ENCODE results near the gene OR4F6. TPM values are rescaled to one million over a fixed set of nuclear protein-coding genes. Genes with fewer than 3 reads are reported as not detected.
"Not testable (repeated sequence)": the region's sequence is repeated elsewhere in the genome, so short reads cannot be mapped to it uniquely, and the experiment has no call there.

Gene OR4F6, protein sequence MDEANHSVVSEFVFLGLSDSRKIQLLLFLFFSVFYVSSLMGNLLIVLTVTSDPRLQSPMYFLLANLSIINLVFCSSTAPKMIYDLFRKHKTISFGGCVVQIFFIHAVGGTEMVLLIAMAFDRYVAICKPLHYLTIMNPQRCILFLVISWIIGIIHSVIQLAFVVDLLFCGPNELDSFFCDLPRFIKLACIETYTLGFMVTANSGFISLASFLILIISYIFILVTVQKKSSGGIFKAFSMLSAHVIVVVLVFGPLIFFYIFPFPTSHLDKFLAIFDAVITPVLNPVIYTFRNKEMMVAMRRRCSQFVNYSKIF
- total RNA-seq, result not detected in 2 replicates
- polyA plus RNA-seq, result not detected in 2 replicates

DNA sequence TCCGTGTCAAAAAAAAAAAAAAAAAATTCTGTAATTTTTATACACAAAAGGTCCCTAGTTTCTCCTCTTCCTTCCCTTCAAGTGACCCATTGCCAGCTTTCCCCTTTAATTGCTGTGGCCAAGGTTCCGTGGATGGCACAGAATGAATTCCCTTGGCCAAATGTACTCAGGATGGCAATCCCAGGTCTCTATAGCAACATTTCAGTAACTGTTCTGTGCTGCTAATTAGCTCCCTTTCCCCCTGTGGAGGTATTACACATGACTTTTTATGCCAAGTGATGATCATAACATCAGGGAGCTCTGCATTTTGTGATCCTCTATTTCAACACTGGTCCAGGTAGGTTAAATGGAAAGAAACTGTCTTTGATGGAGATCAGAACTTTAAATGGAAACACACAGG, at the start of gene OR4F6:
TSS of gene OR4F6 (plus strand) at position 301 of the 400 bp plus-strand sequence. CDS start 2,211 bp downstream, outside the sequence.
- Histone ChIP-seq H3K9me3 (ENCODE audit: low read depth) (no peaks in the 10 kb centered on the region), H3K4me3 (no peak within 1 kb of the TSS), H3K36me3 (replicated peaks; ENCODE audit: insufficient read depth, low read depth) (no peaks in the 10 kb centered on the region), H2AFZ (no peak within 1 kb of the TSS), H3K4me1 (ENCODE audit: insufficient read depth) (no peaks in the 10 kb centered on the region), H3K27ac (no peak within 1 kb of the TSS), H4K20me1 (ENCODE audit: insufficient read depth, poor library complexity, severe bottlenecking) (no peaks in the 10 kb centered on the region), H3K9me2 (replicated peaks; ENCODE audit: insufficient read depth) (no peaks in the 10 kb centered on the region), H3K4me2 (no peak within 1 kb of the TSS), H3K79me2 (no peaks in the 10 kb centered on the region), H3K27me3 (no peaks in the 10 kb centered on the region)
- no peak for DNase-seq (ENCODE audit: low spot score)
- 92% methylated on average over 2 of the region's 2 CpGs for WGBS (ENCODE audit: low lambda C conversion rate, missing lambda C conversion rate)
- no peak for TF ChIP-seq CTCF (IDR thresholded peaks at IDR 0.05; ENCODE audit: poor library complexity)
- TF ChIP-seq EZH2phosphoT487 (IDR thresholded peaks at IDR 0.05; ENCODE audit: low read depth, severe bottlenecking, unreplicated experiment), result no peak
- no peak for TF ChIP-seq EZH2 (IDR thresholded peaks at IDR 0.05; ENCODE audit: borderline replicate concordance)

DNA sequence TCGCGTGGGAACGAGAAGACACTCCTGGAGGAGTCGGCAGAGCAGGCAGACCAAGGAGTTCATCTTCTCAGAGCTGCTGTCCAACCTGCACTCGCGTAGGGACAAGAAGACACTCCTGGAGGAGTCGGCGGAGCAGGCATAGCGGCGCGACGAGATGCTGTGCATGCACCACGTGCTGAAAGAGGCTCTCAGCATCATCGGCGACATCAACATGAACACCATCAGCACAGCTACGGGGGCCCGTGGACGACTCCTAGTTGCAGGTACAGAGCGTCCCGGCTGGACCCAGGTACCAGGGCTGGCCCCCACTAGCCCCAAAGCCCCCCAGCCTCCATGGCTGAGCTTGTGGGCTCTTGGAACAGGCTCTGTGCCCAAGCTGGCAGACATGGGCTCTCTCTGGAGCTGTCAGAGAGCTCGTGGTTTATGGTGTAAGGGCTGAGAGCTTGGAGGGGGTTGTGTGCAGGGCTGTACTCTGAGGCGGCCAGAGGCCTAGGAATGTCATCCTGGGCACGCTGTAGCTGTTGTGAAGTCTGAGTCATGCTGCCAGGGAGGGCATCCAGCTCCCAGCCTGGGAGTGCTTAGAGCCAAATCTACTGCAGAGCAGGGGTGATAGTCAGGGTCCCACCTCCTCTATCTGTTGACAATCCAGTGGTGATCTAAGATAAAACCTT, 38.5 kb upstream of the OR4F6 start:
- H3K27me3 ChIP-seq; H3K9me2 ChIP-seq (replicated peaks; ENCODE audit: insufficient read depth); H3K4me1 ChIP-seq (ENCODE audit: insufficient read depth); H3K27ac ChIP-seq; H2AFZ ChIP-seq; H3K9me3 ChIP-seq (ENCODE audit: low read depth); H3K4me2 ChIP-seq; H4K20me1 ChIP-seq (ENCODE audit: insufficient read depth, poor library complexity, severe bottlenecking); H3K4me3 ChIP-seq; H3K79me2 ChIP-seq; DNase-seq (ENCODE audit: low spot score); H3K36me3 ChIP-seq (replicated peaks; ENCODE audit: insufficient read depth, low read depth): not testable (repeated sequence)
- 92% methylated on average over 23 of the region's 23 CpGs for WGBS (ENCODE audit: low lambda C conversion rate, missing lambda C conversion rate)

DNA sequence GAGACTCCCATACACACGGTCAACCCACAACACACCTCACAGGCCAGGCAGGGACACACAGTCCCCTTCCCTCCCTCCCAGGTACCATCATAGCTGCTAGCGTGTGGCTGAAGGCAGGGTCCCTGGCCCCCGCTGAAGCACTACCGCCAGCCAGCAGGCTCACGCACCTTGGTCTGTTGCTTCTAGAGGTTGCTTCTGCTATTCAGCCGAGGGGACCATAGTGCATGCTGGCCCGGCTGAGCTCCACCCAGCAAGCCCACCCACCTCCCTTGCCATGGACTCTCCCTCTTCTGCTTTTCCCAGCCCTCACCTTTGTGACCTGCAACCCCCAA, 38.0 kb upstream of the OR4F6 start:
- H3K79me2 ChIP-seq; H3K9me3 ChIP-seq (ENCODE audit: low read depth); H3K4me2 ChIP-seq; H3K36me3 ChIP-seq (replicated peaks; ENCODE audit: insufficient read depth, low read depth); DNase-seq (ENCODE audit: low spot score); H2AFZ ChIP-seq; H4K20me1 ChIP-seq (ENCODE audit: insufficient read depth, poor library complexity, severe bottlenecking); H3K27me3 ChIP-seq; H3K27ac ChIP-seq; H3K9me2 ChIP-seq (replicated peaks; ENCODE audit: insufficient read depth); H3K4me3 ChIP-seq; H3K4me1 ChIP-seq (ENCODE audit: insufficient read depth): not testable (repeated sequence)
- 84% methylated on average over 7 of the region's 7 CpGs for WGBS (ENCODE audit: low lambda C conversion rate, missing lambda C conversion rate)

GRCh38 chr15:101765772-101766456, 37.4 kb upstream of the OR4F6 start:
- no peak overlapping the region for H2AFZ ChIP-seq
- no peaks in the 10 kb centered on the region for H3K79me2 ChIP-seq
- no peak overlapping the region for H3K27ac ChIP-seq
- H3K36me3 ChIP-seq (replicated peaks; ENCODE audit: insufficient read depth, low read depth), result no peaks in the 10 kb centered on the region
- TF ChIP-seq EZH2phosphoT487 (IDR thresholded peaks at IDR 0.05; ENCODE audit: low read depth, severe bottlenecking, unreplicated experiment) (no peak), CTCF (IDR thresholded peaks at IDR 0.05; ENCODE audit: poor library complexity) (no peak), EZH2 (IDR thresholded peaks at IDR 0.05; ENCODE audit: borderline replicate concordance) (no peak)
- H4K20me1 ChIP-seq (ENCODE audit: insufficient read depth, poor library complexity, severe bottlenecking), result no peaks in the 10 kb centered on the region
- H3K27me3 ChIP-seq, result no peaks in the 10 kb centered on the region
- no peak overlapping the region for H3K4me3 ChIP-seq
- no peaks in the 10 kb centered on the region for H3K9me3 ChIP-seq (ENCODE audit: low read depth)
- DNase-seq (ENCODE audit: low spot score), result no peak
- H3K4me1 ChIP-seq (ENCODE audit: insufficient read depth), result no peaks in the 10 kb centered on the region
- 98% methylated on average over 14 of the region's 15 CpGs for WGBS (ENCODE audit: low lambda C conversion rate, missing lambda C conversion rate)
- no peak overlapping the region for H3K4me2 ChIP-seq
- no peaks in the 10 kb centered on the region for H3K9me2 ChIP-seq (replicated peaks; ENCODE audit: insufficient read depth)

DNA sequence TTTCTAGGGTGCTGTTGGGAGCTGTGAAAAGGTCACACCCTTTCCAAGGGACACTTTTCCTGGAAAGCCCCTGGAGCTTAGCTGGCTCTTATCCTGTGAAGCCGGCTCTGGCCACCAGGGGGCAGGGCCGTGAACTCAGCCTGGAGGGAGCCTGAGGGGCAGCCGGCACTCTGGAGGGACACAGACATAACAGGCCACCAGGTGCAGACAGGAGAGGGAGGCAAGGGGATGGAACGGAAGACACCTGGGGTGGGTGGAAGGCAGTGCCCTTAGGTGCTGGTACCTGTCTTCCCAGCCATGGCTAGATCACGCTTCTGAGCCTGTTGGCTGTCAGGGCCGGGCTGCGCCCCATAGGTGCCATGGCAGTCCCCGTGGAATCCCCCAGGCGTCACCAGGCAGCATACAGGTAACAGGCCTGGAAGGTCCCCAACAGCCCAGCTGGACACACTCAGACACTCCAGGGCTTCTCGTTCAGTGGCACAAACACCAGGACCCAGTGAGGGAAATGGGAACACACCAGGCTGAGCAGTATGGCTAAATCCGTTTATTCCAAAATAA, 36.1 kb upstream of the OR4F6 start:
- not testable (repeated sequence) for H2AFZ ChIP-seq; H3K4me3 ChIP-seq; H3K9me3 ChIP-seq (ENCODE audit: low read depth); H3K27me3 ChIP-seq; H3K4me1 ChIP-seq (ENCODE audit: insufficient read depth); DNase-seq (ENCODE audit: low spot score); H4K20me1 ChIP-seq (ENCODE audit: insufficient read depth, poor library complexity, severe bottlenecking); H3K9me2 ChIP-seq (replicated peaks; ENCODE audit: insufficient read depth); H3K27ac ChIP-seq; H3K79me2 ChIP-seq; H3K36me3 ChIP-seq (replicated peaks; ENCODE audit: insufficient read depth, low read depth); H3K4me2 ChIP-seq
- 90% methylated on average over 8 of the region's 11 CpGs for WGBS (ENCODE audit: low lambda C conversion rate, missing lambda C conversion rate)

Data from hepatocyte (in vitro differentiated cells).